HepG2 (cell line): ENCODE results near the gene CORT. TPM values are rescaled to one million over a fixed set of nuclear protein-coding genes. Genes with fewer than 3 reads are reported as not detected.

ENCODE experiments used
- ATAC-seq: fragments of 200-7000 bp; cut with Tn5 transposase; 3 replicates; pipeline ENCODE4 v1.9.1; 2020; ENCODE audit warnings: mild to moderate bottlenecking, moderate library complexity
- BruUV-seq: library from RNA; stranded (reverse); fragments of 400-500 nt; replicated peaks from 2 replicates; lab custom pipeline; 2021; lab: Mats Ljungman, UMichigan
- CTCF ChIA-PET: fragments of 300-600 bp; formaldehyde crosslinking; extraction: SDS; loops from one replicate; lab custom pipeline; 2021; ENCODE audit warnings: low total read pairs, inconsistent platforms, low intra/inter-chr PET ratio; lab: Yijun Ruan, JAX
- POLR2A ChIA-PET: fragments of 350-600 bp; sonication (Branson Sonifier 250); formaldehyde crosslinking; loops from one replicate; lab custom pipeline; 2020; ENCODE audit warnings: antibody characterized with exemption, inconsistent platforms; lab: Yijun Ruan, JAX
- DNase-seq: peaks from one replicate; pipeline ENCODE4 v3.0.0-alpha.2; 2015; ENCODE audit warnings: low spot score
- FAIRE-seq: peaks from 3 replicates; lab custom pipeline; 2011; peaks lifted over from hg19 to GRCh38; lab: Jason Lieb, UNC
- H2AFZ ChIP-seq: one replicate; pipeline ENCODE4 v1.6.1; 2011; ENCODE audit warnings: low read length, inconsistent platforms
- H3K27ac ChIP-seq: fragments of 300-600 bp; 3 replicates; pipeline ENCODE4 v1.8.0; 2011; ENCODE audit warnings: mixed run types, mild to moderate bottlenecking, mixed read lengths, low read length, inconsistent platforms; ENCODE audit not compliant: insufficient read depth; ENCODE audit errors: extremely low read length
- H3K27me3 ChIP-seq, 2 experiments: fragments of 200-600 bp in 1 of 2; 2 replicates in 1 of 2; 3 replicates in 1 of 2; pipeline versions ENCODE4 v1.6.0 to v1.8.0; 2011; ENCODE audit warnings: low read length in 2 of 2, mild to moderate bottlenecking in 2 of 2, moderate library complexity in 2 of 2, inconsistent platforms in 1 of 2; ENCODE audit not compliant: insufficient read depth in 2 of 2, control insufficient read depth in 1 of 2
- H3K36me3 ChIP-seq, 2 experiments: fragments of 200-600 bp in 1 of 2; replicated peaks in 1 of 2; 2 replicates in 1 of 2; 3 replicates in 1 of 2; pipeline versions ENCODE4 v1.5.1 to v1.8.0; 2011; ENCODE audit warnings: low read length in 2 of 2, inconsistent platforms in 1 of 2; ENCODE audit not compliant: insufficient read depth in 2 of 2, control insufficient read depth in 1 of 2
- H3K4me1 ChIP-seq: 2 replicates; pipeline ENCODE4 v1.5.1; 2012; ENCODE audit warnings: low read length, inconsistent platforms; ENCODE audit not compliant: insufficient read depth
- H3K4me2 ChIP-seq: 2 replicates; pipeline ENCODE4 v1.6.0; 2011; ENCODE audit warnings: low read depth, low read length, inconsistent platforms
- H3K4me3 ChIP-seq, 3 experiments: fragments of 200-600 bp in 1 of 3; sonication (generic), shearing (Covaris generic) in 1 of 3; replicated peaks in 1 of 3; 2 replicates each; pipeline ENCODE4 v1.5.1; 2011 to 2016; ENCODE audit warnings: low read length in 3 of 3, inconsistent platforms in 2 of 3, low read depth in 2 of 3, mild to moderate bottlenecking in 2 of 3, control low read depth in 1 of 3, mixed read lengths in 1 of 3; ENCODE audit not compliant: insufficient read depth in 1 of 3
- H3K79me2 ChIP-seq: one replicate; pipeline ENCODE4 v1.6.1; 2011; ENCODE audit warnings: low read length, inconsistent platforms; ENCODE audit not compliant: insufficient read depth
- H3K9ac ChIP-seq: 2 replicates; pipeline ENCODE4 v1.6.0; 2011; ENCODE audit warnings: mild to moderate bottlenecking, low read depth, low read length, inconsistent platforms; ENCODE audit not compliant: insufficient read depth
- H3K9me3 ChIP-seq: 2 replicates; pipeline ENCODE4 v1.5.1; 2012; ENCODE audit warnings: mild to moderate bottlenecking, low read length
- H4K20me1 ChIP-seq: 2 replicates; pipeline ENCODE4 v1.6.0; 2011; ENCODE audit warnings: inconsistent platforms, mild to moderate bottlenecking, low read length, moderate library complexity; ENCODE audit not compliant: insufficient read depth
- DDIT3 ChIP-seq: sonication (generic); formaldehyde crosslinking; IDR thresholded peaks from 2 replicates; pipeline ENCODE4 v1.4.0; 2020; ENCODE audit warnings: mild to moderate bottlenecking, missing genetic modification reagents
- DR1 ChIP-seq: sonication (generic); formaldehyde crosslinking; IDR thresholded peaks from 2 replicates; pipeline ENCODE4 v1.8.0; 2021; ENCODE audit warnings: mild to moderate bottlenecking, missing genetic modification reagents, inconsistent platforms
- ETV6 ChIP-seq: sonication (generic); formaldehyde crosslinking; conservative IDR thresholded peaks from 2 replicates; pipeline ENCODE4 v1.4.0; 2020; ENCODE audit warnings: missing genetic modification reagents
- GTF3A ChIP-seq: sonication (generic); formaldehyde crosslinking; conservative IDR thresholded peaks from 2 replicates; pipeline ENCODE4 v1.4.0; 2020; ENCODE audit warnings: mild to moderate bottlenecking, missing genetic modification reagents
- JUNB ChIP-seq: sonication (generic); formaldehyde crosslinking; IDR thresholded peaks from 2 replicates; pipeline ENCODE4 v1.8.0; 2022; ENCODE audit warnings: missing genetic modification reagents, mild to moderate bottlenecking, borderline replicate concordance
- MIER3 ChIP-seq: IDR thresholded peaks from 2 replicates; pipeline ENCODE4 v1.6.1; 2016; ENCODE audit warnings: missing compliant biosample characterization, borderline replicate concordance
- MNT ChIP-seq: fragments of 450-650 bp; IDR thresholded peaks from 2 replicates; pipeline ENCODE4 v1.6.1; 2016
- MXI1 ChIP-seq: IDR thresholded peaks from 3 replicates; pipeline ENCODE4 v1.6.1; 2012; ENCODE audit warnings: low read depth, low read length, inconsistent platforms, borderline replicate concordance
- PREB ChIP-seq: sonication (generic); formaldehyde crosslinking; IDR thresholded peaks from 2 replicates; pipeline ENCODE4 v1.4.0; 2020; ENCODE audit warnings: missing genetic modification reagents
- SMAD9 ChIP-seq: sonication (generic); formaldehyde crosslinking; IDR thresholded peaks from 2 replicates; pipeline ENCODE4 v1.5.1; 2020; ENCODE audit warnings: mild to moderate bottlenecking, missing genetic modification reagents
- ZMYM3 ChIP-seq: sonication (generic); formaldehyde crosslinking; IDR thresholded peaks from 2 replicates; pipeline ENCODE4 v1.5.1; 2020; ENCODE audit warnings: mild to moderate bottlenecking, missing genetic modification reagents
- ZNF136 ChIP-seq: sonication (generic); formaldehyde crosslinking; IDR thresholded peaks from 2 replicates; pipeline ENCODE4 v1.8.1; 2022; ENCODE audit warnings: low read depth, mild to moderate bottlenecking, moderate library complexity, missing genetic modification reagents
- ZNF430 ChIP-seq: sonication (generic); formaldehyde crosslinking; IDR thresholded peaks from 2 replicates; pipeline ENCODE4 v1.9.0; 2021; ENCODE audit warnings: mild to moderate bottlenecking, missing genetic modification reagents
- ZNF44 ChIP-seq: sonication (generic); formaldehyde crosslinking; IDR thresholded peaks from 2 replicates; pipeline ENCODE4 v1.5.1; 2020; ENCODE audit warnings: mild to moderate bottlenecking, missing genetic modification reagents
- ZNF569 ChIP-seq: sonication (generic); formaldehyde crosslinking; IDR thresholded peaks from 2 replicates; pipeline ENCODE4 v1.5.0; 2020; ENCODE audit warnings: mild to moderate bottlenecking, missing genetic modification reagents, moderate library complexity, borderline replicate concordance
- ZXDC ChIP-seq: sonication (generic); formaldehyde crosslinking; IDR thresholded peaks from 2 replicates; pipeline ENCODE4 v1.5.0; 2020; ENCODE audit warnings: mild to moderate bottlenecking, missing genetic modification reagents
- WGBS: methylation state at CpG from one replicate; pipeline ENCODE4 v1.1.6; 2017; ENCODE audit warnings: low lambda C conversion rate; 5-methylcytosine and 5-hydroxymethylcytosine counted together
- in situ Hi-C: cut with HindIII; loops from 2 replicates; pipeline ENCODE4 v1.10.0; 2017; ENCODE audit warnings: low pct_unique_long_range_greater_than_20kb; ENCODE audit not compliant: extremely low pct_ligation_motif_present
- intact Hi-C: fragments of 100-400 bp; cut with micrococcal nuclease; formaldehyde crosslinking; loops from one replicate; pipeline ENCODE4 v1.10.0; 2022; ENCODE audit not compliant: unreplicated experiment
- polyA plus RNA-seq, 8 experiments: library from polyadenylated mRNA; depleted of rRNA in 3 of 8; stranded (reverse) in 7 of 8; unstranded in 1 of 8; fragments of >200 nt; fragmentation: Illumina TruSeq in 4 of 8; extraction: Trizol in 4 of 8; gene quantifications; 2 replicates each; pipeline versions ENCODE4 v1.2.1 to v1.2.3, GENCODE V29; 2011 to 2016; ENCODE audit warnings: low read depth in 4 of 8, missing spikeins in 1 of 8, mixed read lengths in 1 of 8; ENCODE audit not compliant: insufficient read depth in 1 of 8
- total RNA-seq, 5 experiments: library from RNA; depleted of rRNA; stranded (reverse); fragments of >200 nt; fragmentation: Illumina TruSeq; extraction: Trizol; gene quantifications; 2 replicates each; pipeline ENCODE4 v1.2.3, GENCODE V29; 2016; ENCODE audit warnings: low read depth in 1 of 5

CORT gene
- total and polyA plus RNA-seq, 2 of the 13 experiments (the other 11 are each of a cell fraction or from before 2014, with no cell fraction given): 0.11 to 0.62 TPM

GRCh38 chr1:10429868-10430215 is 20.0 kb upstream of the CORT start:
- FAIRE-seq: no peak
- DNase-seq: no peak
- peaks cover 5% of the 10 kb centered on the region for H3K79me2 ChIP-seq
- peak overlapping the region; percentile 67 for H2AFZ ChIP-seq
- in situ Hi-C loops: loop anchor here (5.0 kb wide), 2 partner anchors 53 to 67 kb away; no protein-coding TSS in a partner anchor
- no peaks in the 10 kb centered on the region for H3K9me3 ChIP-seq
- H3K4me2 ChIP-seq: peak overlapping the region; percentile 97
- POLR2A ChIA-PET: interaction anchor here (0.6 to 2.1 kb wide), 5 partner anchors 31 to 82 kb away, joined by 3 to 8 read pairs (median 5); partner anchors contain the start of genes DFFA and PGD
- H3K4me1 ChIP-seq: peaks cover 59% of the 10 kb centered on the region
- CTCF ChIA-PET: interaction anchor here (1.4 to 4.5 kb wide), 4 partner anchors 46 to 65 kb away, joined by 3 to 46 read pairs (median 14); no protein-coding TSS in a partner anchor
- WGBS: 60% methylated on average over 7 of the region's 16 CpGs
- no peaks in the 10 kb centered on the region for H3K27me3 ChIP-seq
- intact Hi-C loops: loop anchor here (1.0 to 5.0 kb wide), 3 partner anchors 42 to 219 kb away; partner anchors contain the start of genes DFFA, KIF1B and PEX14
- H3K36me3 ChIP-seq: no peaks in the 10 kb centered on the region
- H3K9ac ChIP-seq: peak overlapping the region; percentile 79
- BruUV-seq: no TSS peak
- peak overlapping the region; percentile 25 to 79 (median 78); a peak in 5 of 6 replicates for H3K4me3 ChIP-seq
- no peak for ATAC-seq
- H4K20me1 ChIP-seq: no peaks in the 10 kb centered on the region
- H3K27ac ChIP-seq: peak overlapping the region; percentile 76
- no peak for TF ChIP-seq ZNF569
- 0 out of 2 replicates have a peak, but pooled peaks have one; percentile 30 for TF ChIP-seq ZMYM3 (CRISPR knock-in tag)
- no peak for TF ChIP-seq DDIT3 (CRISPR knock-in tag)
- TF ChIP-seq ETV6 (CRISPR knock-in tag): no peak
- TF ChIP-seq JUNB (CRISPR knock-in tag): 0 out of 2 replicates have a peak, but pooled peaks have one; percentile 27
- TF ChIP-seq MNT: peak; percentile 48; the same call in 1 of the 2 replicates
- TF ChIP-seq PREB: no peak
- TF ChIP-seq ZNF136 (CRISPR knock-in tag): no peak
- no peak for TF ChIP-seq MXI1
- TF ChIP-seq MIER3 (CRISPR knock-in tag): no peak
- no peak for TF ChIP-seq ZNF44 (CRISPR knock-in tag)
- no peak for TF ChIP-seq GTF3A
- TF ChIP-seq ZXDC: peak; percentile 8; the same call in 1 of the 2 replicates
- TF ChIP-seq SMAD9: no peak
- TF ChIP-seq DR1: no peak
- no peak for TF ChIP-seq ZNF430
